ENCODE results near the gene MRPL12.

GRCh38 chr17:81705518-81706231 lies 2.5 kb downstream of the MRPL12 start:
- TF ChIP-seq CTCF (IDR thresholded peaks at IDR 0.05): no peak
- no peak for TF ChIP-seq POLR2A (IDR thresholded peaks at IDR 0.05)

Measured in uterus (tissue), 2 donors.